22Rv1 (cell line): ENCODE measurements around the gene SLC27A1.

ENCODE experiments used
- ZFX ChIP-seq: fragments of 450-650 bp; IDR thresholded peaks from 2 replicates; pipeline ENCODE4 v1.6.1; 2017; ENCODE audit warnings: antibody characterized with exemption, borderline replicate concordance
- TF ChIP-seq, protein P1 (sequence below): fragments of 450-650 bp; IDR thresholded peaks from 2 replicates; pipeline ENCODE4 v1.5.1; 2017; ENCODE audit warnings: mild to moderate bottlenecking

DNA sequence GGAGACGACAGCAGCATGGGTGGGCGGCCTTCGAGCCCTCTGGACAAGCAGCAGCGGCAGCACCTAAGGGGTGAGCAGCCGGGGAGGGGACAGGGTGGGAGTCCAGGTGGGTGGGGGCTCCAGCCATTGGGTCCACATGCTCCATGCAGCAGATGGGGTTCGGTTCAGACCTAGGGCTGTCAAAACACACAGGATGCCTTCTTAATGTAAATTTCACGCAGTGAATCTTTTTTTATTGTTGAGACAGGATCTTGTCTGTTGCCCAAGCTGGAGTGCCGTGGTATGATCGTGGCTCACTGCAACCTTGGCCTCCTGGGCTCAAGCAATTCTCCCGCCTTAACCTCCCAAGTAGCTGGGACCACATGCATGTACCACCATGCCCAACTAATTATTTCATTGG, 57.0 kb downstream of the SLC27A1 start:
- TF ChIP-seq, protein P1, sequence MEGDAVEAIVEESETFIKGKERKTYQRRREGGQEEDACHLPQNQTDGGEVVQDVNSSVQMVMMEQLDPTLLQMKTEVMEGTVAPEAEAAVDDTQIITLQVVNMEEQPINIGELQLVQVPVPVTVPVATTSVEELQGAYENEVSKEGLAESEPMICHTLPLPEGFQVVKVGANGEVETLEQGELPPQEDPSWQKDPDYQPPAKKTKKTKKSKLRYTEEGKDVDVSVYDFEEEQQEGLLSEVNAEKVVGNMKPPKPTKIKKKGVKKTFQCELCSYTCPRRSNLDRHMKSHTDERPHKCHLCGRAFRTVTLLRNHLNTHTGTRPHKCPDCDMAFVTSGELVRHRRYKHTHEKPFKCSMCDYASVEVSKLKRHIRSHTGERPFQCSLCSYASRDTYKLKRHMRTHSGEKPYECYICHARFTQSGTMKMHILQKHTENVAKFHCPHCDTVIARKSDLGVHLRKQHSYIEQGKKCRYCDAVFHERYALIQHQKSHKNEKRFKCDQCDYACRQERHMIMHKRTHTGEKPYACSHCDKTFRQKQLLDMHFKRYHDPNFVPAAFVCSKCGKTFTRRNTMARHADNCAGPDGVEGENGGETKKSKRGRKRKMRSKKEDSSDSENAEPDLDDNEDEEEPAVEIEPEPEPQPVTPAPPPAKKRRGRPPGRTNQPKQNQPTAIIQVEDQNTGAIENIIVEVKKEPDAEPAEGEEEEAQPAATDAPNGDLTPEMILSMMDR, result no peak
- TF ChIP-seq ZFX, result no peak
